ENCODE data around the gene MADCAM1.

DNA sequence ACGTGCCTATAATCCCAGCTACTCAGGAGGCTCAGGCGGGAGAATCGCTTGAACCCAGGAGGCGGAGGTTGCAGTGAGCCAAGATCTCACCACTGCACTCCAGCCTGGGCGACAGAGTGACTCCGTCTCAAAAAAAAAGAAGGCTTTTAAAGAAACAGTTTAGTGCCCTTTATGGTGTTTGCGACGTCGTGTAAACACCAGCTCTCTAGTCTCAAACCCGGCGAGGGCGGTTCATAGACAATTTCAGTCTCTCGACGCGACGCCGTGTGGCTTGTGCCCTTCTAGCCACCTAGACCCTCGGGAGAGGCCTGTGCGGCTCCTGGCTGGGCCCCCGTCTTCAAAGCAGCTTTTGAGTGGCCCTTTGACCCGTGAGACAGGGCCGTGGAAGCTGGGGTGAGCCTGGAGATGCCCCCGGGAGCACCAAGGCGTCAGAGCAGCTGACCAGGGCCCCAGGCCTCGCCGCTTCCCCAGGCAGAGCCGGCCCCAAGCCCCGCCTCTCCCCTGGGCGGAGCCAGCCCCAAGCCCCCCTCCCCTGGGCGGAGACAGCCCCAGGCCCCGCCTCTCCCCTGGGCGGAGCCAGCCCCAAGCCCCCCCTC, 5.0 kb upstream of the MADCAM1 start:
- TF ChIP-seq, protein P1, sequence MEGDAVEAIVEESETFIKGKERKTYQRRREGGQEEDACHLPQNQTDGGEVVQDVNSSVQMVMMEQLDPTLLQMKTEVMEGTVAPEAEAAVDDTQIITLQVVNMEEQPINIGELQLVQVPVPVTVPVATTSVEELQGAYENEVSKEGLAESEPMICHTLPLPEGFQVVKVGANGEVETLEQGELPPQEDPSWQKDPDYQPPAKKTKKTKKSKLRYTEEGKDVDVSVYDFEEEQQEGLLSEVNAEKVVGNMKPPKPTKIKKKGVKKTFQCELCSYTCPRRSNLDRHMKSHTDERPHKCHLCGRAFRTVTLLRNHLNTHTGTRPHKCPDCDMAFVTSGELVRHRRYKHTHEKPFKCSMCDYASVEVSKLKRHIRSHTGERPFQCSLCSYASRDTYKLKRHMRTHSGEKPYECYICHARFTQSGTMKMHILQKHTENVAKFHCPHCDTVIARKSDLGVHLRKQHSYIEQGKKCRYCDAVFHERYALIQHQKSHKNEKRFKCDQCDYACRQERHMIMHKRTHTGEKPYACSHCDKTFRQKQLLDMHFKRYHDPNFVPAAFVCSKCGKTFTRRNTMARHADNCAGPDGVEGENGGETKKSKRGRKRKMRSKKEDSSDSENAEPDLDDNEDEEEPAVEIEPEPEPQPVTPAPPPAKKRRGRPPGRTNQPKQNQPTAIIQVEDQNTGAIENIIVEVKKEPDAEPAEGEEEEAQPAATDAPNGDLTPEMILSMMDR (conservative IDR thresholded peaks at IDR 0.05 in 1 of 2, IDR thresholded peaks at IDR 0.05 in 1 of 2; ENCODE audit: extremely low read depth in 1 of 2, insufficient read depth in 1 of 2, low read depth in 1 of 2, low read length in 2 of 2), result no peak
- no peak for TF ChIP-seq EZH2 (IDR thresholded peaks at IDR 0.05; ENCODE audit: borderline replicate concordance, low read length)

Data from mammary epithelial cell (primary cell).